Epidermal melanocyte (primary cell): ENCODE measurements around the gene HBS1L.

Source experiments
- DNase-seq: peaks from one replicate; pipeline ENCODE4 v3.0.0; 2011; ENCODE audit warnings: low spot score; ENCODE audit not compliant: insufficient read length

HBS1L gene

GRCh38 chr6:134918418-134918961, 136.1 kb downstream of the HBS1L start:
- no peak for DNase-seq

GRCh38 chr6:134911547-134911946, 143.1 kb downstream of the HBS1L start:
- no peak for DNase-seq

GRCh38 chr6:134910593-134910935, 144.1 kb downstream of the HBS1L start:
- no peak for DNase-seq
